Type B pancreatic cell (in vitro differentiated cells): ENCODE results near the gene ALDH18A1. TPM values are rescaled to one million over a fixed set of nuclear protein-coding genes. Genes with fewer than 3 reads are reported as not detected.

Experiments used
- DNase-seq: peaks from one replicate; pipeline ENCODE4 v3.0.0; 2021; ENCODE audit warnings: mixed read lengths; ENCODE audit not compliant: unreplicated experiment; ENCODE audit errors: extremely low spot score
- H3K27ac Mint-ChIP-seq: 2 replicates; pipeline ENCODE4 v1.8.0; 2021; ENCODE audit warnings: mild to moderate bottlenecking, mixed read lengths
- H3K27me3 Mint-ChIP-seq: 2 replicates; pipeline ENCODE4 v1.8.0; 2021; ENCODE audit warnings: mixed read lengths
- H3K36me3 Mint-ChIP-seq: 2 replicates; pipeline ENCODE4 v1.8.0; 2021; ENCODE audit warnings: mixed read lengths
- H3K4me1 Mint-ChIP-seq: one replicate; pipeline ENCODE4 v1.8.0; 2021; ENCODE audit warnings: mixed read lengths; ENCODE audit not compliant: unreplicated experiment
- H3K4me3 Mint-ChIP-seq: 2 replicates; pipeline ENCODE4 v1.8.0; 2021; ENCODE audit warnings: mild to moderate bottlenecking, mixed read lengths
- H3K9me3 Mint-ChIP-seq: 2 replicates; pipeline ENCODE4 v1.8.0; 2021; ENCODE audit warnings: mixed read lengths
- total RNA-seq: library from RNA; stranded (reverse); gene quantifications from 2 replicates; pipeline ENCODE4 v1.2.1, GENCODE V29; 2021; ENCODE audit warnings: low replicate concordance
- TF ChIP-seq, protein P1 (sequence below): fragments of 200-600 bp; sonication (generic); conservative IDR thresholded peaks from 2 replicates; pipeline ENCODE4 v1.5.0; 2021; ENCODE audit warnings: antibody characterized with exemption, mild to moderate bottlenecking

The ALDH18A1 gene
- total RNA-seq, 1 donor from 2014 or later = 111 TPM

GRCh38 chr10:95613330-95613729 is 43.2 kb downstream of the ALDH18A1 start:
- Mint-ChIP-seq H3K27ac (no peak overlapping the region), H3K9me3 (no peaks in the 10 kb centered on the region), H3K4me1 (no peaks in the 10 kb centered on the region), H3K27me3 (no peaks in the 10 kb centered on the region), H3K36me3 (peaks cover 27% of the 10 kb centered on the region), H3K4me3 (no peak overlapping the region)
- TF ChIP-seq, protein P1, sequence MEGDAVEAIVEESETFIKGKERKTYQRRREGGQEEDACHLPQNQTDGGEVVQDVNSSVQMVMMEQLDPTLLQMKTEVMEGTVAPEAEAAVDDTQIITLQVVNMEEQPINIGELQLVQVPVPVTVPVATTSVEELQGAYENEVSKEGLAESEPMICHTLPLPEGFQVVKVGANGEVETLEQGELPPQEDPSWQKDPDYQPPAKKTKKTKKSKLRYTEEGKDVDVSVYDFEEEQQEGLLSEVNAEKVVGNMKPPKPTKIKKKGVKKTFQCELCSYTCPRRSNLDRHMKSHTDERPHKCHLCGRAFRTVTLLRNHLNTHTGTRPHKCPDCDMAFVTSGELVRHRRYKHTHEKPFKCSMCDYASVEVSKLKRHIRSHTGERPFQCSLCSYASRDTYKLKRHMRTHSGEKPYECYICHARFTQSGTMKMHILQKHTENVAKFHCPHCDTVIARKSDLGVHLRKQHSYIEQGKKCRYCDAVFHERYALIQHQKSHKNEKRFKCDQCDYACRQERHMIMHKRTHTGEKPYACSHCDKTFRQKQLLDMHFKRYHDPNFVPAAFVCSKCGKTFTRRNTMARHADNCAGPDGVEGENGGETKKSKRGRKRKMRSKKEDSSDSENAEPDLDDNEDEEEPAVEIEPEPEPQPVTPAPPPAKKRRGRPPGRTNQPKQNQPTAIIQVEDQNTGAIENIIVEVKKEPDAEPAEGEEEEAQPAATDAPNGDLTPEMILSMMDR = no peak
- DNase-seq = no peak

GRCh38 chr10:95610727-95611126 is 45.8 kb downstream of the ALDH18A1 start:
- no peak for DNase-seq
- Mint-ChIP-seq H3K9me3 (no peaks in the 10 kb centered on the region), H3K4me1 (peaks cover under 1% of the 10 kb centered on the region), H3K27me3 (no peaks in the 10 kb centered on the region), H3K36me3 (peaks cover 32% of the 10 kb centered on the region), H3K27ac (no peak overlapping the region), H3K4me3 (no peak overlapping the region)
- TF ChIP-seq, protein P1 = no peak

DNA sequence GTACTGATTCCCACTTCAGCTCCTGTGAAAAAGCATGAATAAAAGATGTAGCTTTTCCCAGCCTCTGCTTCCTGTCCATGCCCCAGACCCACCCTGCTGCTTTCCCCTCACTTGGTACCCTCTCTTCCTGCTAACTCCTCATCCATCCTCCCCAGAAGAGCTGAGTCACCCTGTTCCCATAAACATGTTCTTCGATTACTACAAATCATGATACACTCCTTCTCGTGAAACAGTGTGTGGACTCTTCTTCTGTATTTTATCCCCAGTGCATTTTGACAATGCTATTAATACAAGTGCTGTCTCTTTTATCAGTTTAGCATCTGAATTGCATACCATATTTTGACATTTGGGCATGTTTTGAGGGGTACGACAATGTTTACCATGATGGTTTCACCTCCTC is 49.6 kb downstream of the ALDH18A1 start:
- DNase-seq = no peak
- H3K27ac Mint-ChIP-seq = no peak overlapping the region
- no peaks in the 10 kb centered on the region for H3K9me3 Mint-ChIP-seq
- H3K4me3 Mint-ChIP-seq = no peak overlapping the region
- peaks cover 20% of the 10 kb centered on the region for H3K36me3 Mint-ChIP-seq
- peaks cover 7% of the 10 kb centered on the region for H3K4me1 Mint-ChIP-seq
- H3K27me3 Mint-ChIP-seq = no peaks in the 10 kb centered on the region
- TF ChIP-seq, protein P1 = no peak

- H3K27me3 Mint-ChIP-seq = no peaks in the 10 kb centered on the region
- no peaks in the 10 kb centered on the region for H3K9me3 Mint-ChIP-seq
- H3K27ac Mint-ChIP-seq = no peak overlapping the region
- TF ChIP-seq, protein P1 = no peak
- no peak for DNase-seq
- H3K36me3 Mint-ChIP-seq = peaks cover 15% of the 10 kb centered on the region
- peaks cover 15% of the 10 kb centered on the region for H3K4me1 Mint-ChIP-seq
- no peak overlapping the region for H3K4me3 Mint-ChIP-seq
Observed at GRCh38 chr10:95605163-95605562, 51.3 kb downstream of the ALDH18A1 start.

DNA sequence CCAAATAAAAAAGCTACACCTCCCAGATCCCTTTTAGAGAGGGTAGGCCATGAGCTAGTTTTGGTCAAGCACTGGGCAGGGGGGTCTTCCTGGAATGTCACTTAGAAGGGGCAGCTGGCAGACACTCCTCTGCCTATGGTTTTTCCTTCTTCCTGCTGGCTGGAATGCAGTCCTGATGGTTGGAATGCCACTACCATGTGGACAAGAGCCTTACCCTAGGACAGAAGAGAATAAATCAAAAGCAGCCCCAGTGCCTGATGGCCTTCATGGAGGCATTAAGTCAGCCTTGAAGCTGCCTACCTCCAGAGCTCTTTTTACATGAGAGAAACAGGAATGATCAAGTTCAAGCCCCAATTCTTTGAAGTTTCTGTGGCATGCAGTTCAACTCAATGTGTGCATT is 51.9 kb downstream of the ALDH18A1 start:
- TF ChIP-seq, protein P1 = no peak
- no peaks in the 10 kb centered on the region for H3K9me3 Mint-ChIP-seq
- H3K27me3 Mint-ChIP-seq = no peaks in the 10 kb centered on the region
- no peak overlapping the region for H3K4me3 Mint-ChIP-seq
- peaks cover 15% of the 10 kb centered on the region for H3K4me1 Mint-ChIP-seq
- H3K27ac Mint-ChIP-seq = no peak overlapping the region
- DNase-seq = no peak
- H3K36me3 Mint-ChIP-seq = peaks cover 15% of the 10 kb centered on the region

DNA sequence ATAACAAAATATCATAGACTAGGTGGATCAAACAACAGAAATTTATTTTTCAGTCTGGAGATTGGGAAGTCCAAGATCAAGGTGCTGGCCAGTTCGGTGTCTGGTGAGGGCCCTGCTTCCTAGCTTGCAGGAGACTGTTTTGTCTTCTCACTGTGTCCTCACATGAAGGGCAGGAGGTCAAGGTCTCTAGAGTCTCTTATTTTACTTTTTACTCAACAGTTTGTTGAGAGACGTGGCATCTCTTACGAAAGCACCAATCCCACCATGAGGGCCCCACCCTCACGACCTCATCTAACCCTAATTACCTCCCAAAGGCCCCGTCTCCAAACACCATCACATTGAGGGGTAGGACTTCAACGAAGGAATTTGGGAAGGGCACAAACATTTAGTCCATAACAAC is 54.1 kb downstream of the ALDH18A1 start:
- no peaks in the 10 kb centered on the region for H3K9me3 Mint-ChIP-seq
- H3K27me3 Mint-ChIP-seq = no peaks in the 10 kb centered on the region
- no peak for DNase-seq
- peaks cover 15% of the 10 kb centered on the region for H3K4me1 Mint-ChIP-seq
- TF ChIP-seq, protein P1 = no peak
- no peak overlapping the region for H3K27ac Mint-ChIP-seq
- no peak overlapping the region for H3K4me3 Mint-ChIP-seq
- H3K36me3 Mint-ChIP-seq = peaks cover 8% of the 10 kb centered on the region
